NCI-H524 treated with DMSO at 0.1 percent for 48 hours (cell line): ENCODE measurements around the gene BCL6.
"Not testable (repeated sequence)": the region's sequence is repeated elsewhere in the genome, so short reads cannot be mapped to it uniquely, and the experiment has no call there.

ENCODE experiments used
- DNase-seq: peaks from one replicate; lab custom pipeline; 2025; lab: John Stamatoyannopoulos, UW

Gene BCL6

DNA sequence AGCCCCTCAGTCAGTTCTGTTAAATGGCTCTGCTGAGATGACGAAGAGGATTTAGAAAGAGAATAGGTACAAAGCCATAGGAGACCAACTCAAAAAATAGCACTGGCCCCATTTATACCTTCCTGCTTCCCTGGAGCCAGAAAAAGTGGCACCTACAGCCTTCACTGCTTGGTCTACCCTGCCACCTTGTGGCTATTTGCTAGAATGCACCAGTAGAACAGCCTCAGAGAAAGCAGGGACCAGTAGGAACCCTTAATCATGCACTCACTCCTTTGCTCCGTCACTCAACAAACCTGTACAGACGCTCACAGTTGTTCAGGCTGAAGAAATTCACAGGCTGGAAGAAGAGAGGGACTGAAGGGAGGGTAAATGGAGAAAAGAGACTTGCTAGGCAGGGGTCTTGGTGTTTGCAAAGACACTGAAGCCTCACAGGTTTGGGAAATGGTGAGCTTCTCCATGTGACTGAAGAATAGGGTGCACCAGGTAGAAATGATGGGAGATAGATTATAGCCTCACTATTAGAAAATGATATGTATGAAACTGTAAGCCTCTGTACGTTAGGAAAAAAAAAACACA, 30.8 kb downstream of the BCL6 start:
- peak; percentile 12 for DNase-seq

GRCh38 chr3:187713504-187713903, 31.8 kb downstream of the BCL6 start:
- DNase-seq = peak; percentile 4

DNA sequence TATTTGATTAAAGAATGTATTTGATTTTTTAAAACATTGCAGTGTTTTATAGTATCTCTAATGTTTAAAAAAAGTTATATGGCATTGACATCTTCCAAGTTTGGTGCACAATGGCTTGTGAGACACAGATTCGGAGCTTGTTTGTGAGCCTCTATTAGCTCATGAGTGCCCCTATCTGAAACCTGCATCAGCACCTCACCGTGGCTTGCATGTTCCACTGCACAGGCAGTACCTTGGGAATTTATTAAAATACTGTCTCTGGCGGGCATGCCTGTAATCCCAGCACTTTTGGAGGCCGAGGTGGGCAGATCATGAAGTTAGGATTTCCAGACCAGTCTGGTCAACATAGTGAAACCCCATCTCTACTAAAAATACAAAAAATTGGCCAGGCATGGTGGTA, 36.1 kb downstream of the BCL6 start:
- peak; percentile 9 for DNase-seq

- DNase-seq = no peak
These were observed 36.6 kb downstream of the BCL6 start for GRCh38 chr3:187708696-187709095.

DNA sequence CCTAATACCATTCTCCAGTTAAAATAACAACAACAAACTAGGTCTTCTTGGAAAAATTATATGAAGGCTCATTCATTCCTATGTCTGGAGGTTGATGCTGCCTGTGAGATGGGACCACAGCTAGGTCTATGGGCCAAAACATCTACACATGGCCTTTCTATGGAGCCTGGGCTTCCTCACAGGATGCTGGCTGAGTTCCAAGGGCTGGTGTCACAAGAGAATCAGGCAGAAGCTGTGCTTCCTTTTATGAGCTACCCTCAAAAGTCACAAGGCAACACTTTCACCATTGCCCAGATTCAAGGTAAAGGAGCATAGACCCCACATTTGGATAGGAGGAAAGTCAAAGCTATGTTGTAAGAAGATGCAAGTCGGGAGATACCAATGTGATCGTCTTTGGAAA, 38.3 kb downstream of the BCL6 start:
- no peak for DNase-seq

DNA sequence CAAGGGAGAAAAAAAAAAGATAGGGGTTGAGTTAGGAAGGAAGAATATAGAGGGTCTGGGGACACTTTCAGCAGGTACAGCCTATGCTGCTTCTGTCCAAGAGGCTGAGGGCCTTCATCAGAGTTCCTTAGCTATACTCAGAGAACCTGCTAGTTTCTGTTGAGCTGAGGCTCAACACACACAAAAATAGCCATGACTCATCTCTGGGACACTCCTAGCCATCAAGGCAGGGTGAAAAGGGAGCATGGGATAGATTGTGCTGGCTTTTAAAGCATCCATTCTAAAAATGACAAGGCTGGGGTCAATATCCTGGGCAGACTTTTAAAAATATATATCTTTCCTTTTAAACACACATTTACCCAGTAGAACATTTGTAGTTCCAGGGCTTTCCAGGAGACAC, 40.1 kb downstream of the BCL6 start:
- no peak for DNase-seq

GRCh38 chr3:187702507-187703033, 42.7 kb downstream of the BCL6 start, which contains the start of gene RTP2:
Gene RTP2, minus strand, starts transcription at chr3:187702557. Its CDS starts 429 bp downstream, at chr3:187702128.
- no peak for DNase-seq

GRCh38 chr3:187700249-187700648, 45.0 kb downstream of the BCL6 start:
- no peak for DNase-seq

DNA sequence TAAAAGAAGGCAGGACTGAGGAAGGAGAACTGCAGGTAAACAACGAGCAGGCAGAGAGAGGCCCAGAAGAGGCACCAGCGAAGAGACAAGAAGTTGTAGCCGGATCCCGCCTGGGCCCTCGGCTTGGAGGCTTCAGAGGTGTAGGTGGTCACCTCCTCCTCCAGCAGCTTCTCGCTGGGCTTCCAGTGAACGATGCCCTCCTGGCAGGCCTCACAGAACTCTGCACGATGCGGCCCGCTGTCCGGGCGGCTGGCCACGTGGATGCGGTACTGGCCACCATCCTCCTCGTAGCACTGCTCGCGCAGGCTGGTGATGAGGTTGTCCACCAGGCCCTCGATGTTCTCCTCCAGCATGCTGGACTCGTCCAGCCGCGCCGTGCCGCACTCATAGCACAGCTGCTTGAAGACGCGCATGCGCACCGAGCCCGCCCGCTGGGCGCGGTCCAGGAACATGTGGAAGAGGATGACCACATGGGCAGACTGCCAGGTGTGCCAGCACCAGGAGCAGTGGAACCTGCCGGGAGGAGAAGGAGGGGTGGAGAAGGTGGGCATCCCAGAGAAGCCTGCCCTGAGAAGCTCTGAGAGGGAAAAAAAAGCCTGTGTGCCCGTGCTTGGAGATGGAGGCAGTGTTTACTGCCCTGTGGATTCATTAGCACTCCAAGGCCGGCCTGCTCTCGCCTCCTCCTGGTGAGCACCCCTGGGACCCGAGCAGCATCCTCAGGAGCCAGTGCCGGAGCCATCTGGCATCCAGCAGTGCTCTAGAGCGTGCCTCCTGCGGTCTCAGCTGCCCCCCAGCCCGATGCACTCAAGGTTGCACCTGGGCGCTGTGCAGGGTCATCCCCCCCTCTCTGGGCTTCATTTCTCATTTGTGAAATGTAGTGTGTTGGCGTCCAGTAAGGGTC, 46.5 kb downstream of the BCL6 start:
- DNase-seq = no peak

DNA sequence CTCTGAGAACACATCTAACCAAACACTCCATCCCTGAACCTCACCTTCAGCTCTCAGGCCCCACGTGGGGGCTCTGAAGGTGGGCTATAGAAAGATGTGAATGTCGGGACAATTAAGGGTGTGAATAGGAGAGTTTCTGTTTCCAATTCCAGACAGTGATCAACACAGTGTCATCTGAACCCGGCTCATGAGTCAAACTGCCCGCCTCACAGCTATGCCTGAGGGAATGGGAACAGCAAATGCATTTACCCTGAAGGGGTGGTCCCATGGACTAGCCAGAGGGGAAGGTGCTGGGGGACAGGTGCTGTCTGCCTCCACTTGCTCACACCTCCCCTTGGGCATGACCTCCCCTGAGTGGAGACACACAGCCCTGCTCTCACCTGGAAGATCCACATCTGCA, 49.2 kb downstream of the BCL6 start:
- DNase-seq = no peak

DNA sequence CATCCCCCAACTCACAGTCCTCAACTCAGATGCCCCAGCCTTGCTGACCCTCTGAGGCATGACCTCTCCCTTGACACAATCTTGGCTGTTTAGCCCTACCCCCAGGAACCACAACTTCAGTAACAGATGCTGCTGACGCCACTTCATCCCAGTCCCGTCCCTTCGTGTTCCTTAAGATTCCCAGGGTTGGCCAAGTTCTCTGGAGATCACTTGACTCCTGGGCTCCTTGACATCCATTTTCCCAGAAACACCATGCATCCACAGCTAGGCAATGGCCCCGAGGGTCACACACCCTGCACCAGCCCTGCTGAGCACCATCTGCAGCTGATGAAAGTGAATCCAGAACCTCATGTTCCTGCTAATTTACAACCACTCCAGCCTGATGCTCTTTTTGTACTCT, 49.8 kb downstream of the BCL6 start:
- no peak for DNase-seq

GRCh38 chr3:187694801-187695200, 50.5 kb downstream of the BCL6 start:
- no peak for DNase-seq

GRCh38 chr3:187693431-187693830, 51.8 kb downstream of the BCL6 start:
- DNase-seq = no peak

- no peak for DNase-seq
These were observed 55.3 kb downstream of the BCL6 start for GRCh38 chr3:187689984-187690383.

DNA sequence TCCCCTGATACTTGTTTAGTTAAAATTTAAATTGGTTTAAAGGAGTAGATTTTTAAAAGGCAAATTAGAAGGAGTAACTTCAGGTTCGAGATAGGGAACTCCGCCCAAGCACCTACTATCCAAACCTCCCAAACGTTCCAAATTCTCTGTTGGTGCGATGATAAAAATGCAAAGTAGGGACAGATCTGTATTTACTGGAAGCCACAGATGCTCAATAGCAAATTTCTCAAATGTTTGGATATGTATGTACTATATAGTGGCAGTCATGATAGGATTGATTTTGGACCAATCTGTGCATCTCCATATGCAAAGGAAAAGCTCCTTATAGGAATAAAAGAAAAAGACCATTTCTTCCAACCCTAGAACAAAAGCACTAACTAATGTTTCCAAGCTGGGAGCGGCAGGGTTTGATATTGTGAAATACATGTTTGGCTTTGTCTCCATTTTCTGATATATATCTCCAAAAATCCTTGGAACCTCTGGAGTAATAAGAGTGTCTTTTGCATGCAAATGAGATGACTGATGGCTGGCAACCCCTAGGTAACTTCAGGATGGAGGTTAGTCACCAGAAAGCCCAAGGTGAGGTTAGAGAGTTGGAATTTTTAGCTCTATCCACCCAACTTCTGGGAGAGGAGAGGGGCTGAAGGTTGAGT, 58.5 kb downstream of the BCL6 start:
- DNase-seq = no peak

GRCh38 chr3:187685948-187686347, 59.3 kb downstream of the BCL6 start:
- no peak for DNase-seq

DNA sequence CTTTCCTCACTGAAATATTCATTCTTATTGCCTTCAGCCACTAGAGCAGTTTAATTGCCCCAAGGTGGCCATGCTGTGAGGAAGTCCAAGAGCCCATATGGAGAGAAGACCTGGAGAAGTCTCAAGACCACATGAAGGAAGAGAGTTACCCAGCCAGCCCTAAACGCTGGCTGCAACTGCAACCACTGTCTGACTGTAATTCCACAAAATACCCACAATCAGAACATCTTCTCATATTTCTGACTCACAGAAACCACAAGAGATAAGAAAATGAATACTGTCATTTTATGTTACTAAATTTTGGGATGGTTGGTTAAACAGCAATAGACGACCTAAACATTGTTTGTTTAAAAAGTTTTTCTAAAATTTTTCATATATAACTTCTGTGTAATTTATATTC, 60.4 kb downstream of the BCL6 start:
- DNase-seq = no peak

- no peak for DNase-seq
These were observed 60.8 kb downstream of the BCL6 start for GRCh38 chr3:187684444-187684843.

- not testable (repeated sequence) for DNase-seq
These were observed 63.5 kb downstream of the BCL6 start for GRCh38 chr3:187681756-187682155.

GRCh38 chr3:187679638-187680396, 65.5 kb downstream of the BCL6 start:
- peak; percentile 86 for DNase-seq

- peak; percentile 24 for DNase-seq
These were observed 66.5 kb downstream of the BCL6 start for GRCh38 chr3:187678726-187679268.

DNA sequence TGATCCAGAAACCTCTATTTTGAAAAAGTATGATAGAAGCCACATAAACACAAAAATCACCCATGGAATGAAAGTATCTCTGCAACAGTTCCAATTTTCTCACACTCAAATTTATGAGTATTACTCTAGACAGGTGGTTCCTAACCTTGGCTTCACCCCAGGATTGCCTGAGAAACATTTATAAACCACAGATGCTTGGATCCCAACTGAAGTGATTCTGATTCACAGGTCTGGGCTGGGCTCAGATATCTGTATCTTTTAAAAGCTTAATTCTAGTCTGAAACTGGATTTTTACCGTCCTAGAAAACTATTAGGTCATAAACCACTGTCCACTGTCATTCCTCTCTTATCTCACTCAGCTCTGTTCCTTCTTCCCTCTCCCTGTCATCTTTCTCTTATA, 67.7 kb downstream of the BCL6 start:
- no peak for DNase-seq
